ENCODE measurements around the gene TREML4.

The TREML4 gene

GRCh38 chr6:41228096-41228495, at the start of gene TREML4:
Gene TREML4, plus strand, starts transcription at chr6:41228349. Its CDS starts 79 bp downstream, at chr6:41228428.
- in situ Hi-C loops (cut with MboI; ENCODE audit: low sequenced_read_pairs): loop anchor here (10.0 kb wide), 1 partner anchor 87 kb away; no protein-coding TSS in a partner anchor

GRCh38 chr6:41179163-41179562, 49.0 kb upstream of the TREML4 start:
- in situ Hi-C loops (cut with MboI; ENCODE audit: low sequenced_read_pairs): no loop called here

- in situ Hi-C loops (cut with MboI; ENCODE audit: low sequenced_read_pairs): loop anchor here (10.0 kb wide), 1 partner anchor 107 kb away; the partner anchor contains the start of genes NFYA and OARD1
Observed at GRCh38 chr6:41181566-41181965, 46.6 kb upstream of the TREML4 start.

- in situ Hi-C loops (cut with MboI; ENCODE audit: low sequenced_read_pairs): loop anchor here (10.0 kb wide), 1 partner anchor 108 kb away; the partner anchor contains the start of genes NFYA and OARD1
Observed at GRCh38 chr6:41182069-41183034, 45.8 kb upstream of the TREML4 start.

- in situ Hi-C loops (cut with MboI; ENCODE audit: low sequenced_read_pairs): loop anchor here (10.0 kb wide), 1 partner anchor 110 kb away; the partner anchor contains the start of genes NFYA and OARD1
Observed at GRCh38 chr6:41184761-41185160, 43.4 kb upstream of the TREML4 start.

- in situ Hi-C loops (cut with MboI; ENCODE audit: low sequenced_read_pairs): loop anchor here (10.0 kb wide), 1 partner anchor 111 kb away; the partner anchor contains the start of genes NFYA and OARD1
Observed at GRCh38 chr6:41186031-41186562, 42.1 kb upstream of the TREML4 start.

GRCh38 chr6:41187924-41188886, 39.9 kb upstream of the TREML4 start:
- in situ Hi-C loops (cut with MboI; ENCODE audit: low sequenced_read_pairs): loop anchor here (10.0 kb wide), 1 partner anchor 113 kb away; the partner anchor contains the start of genes NFYA and OARD1

GRCh38 chr6:41189046-41189445, 39.1 kb upstream of the TREML4 start:
- in situ Hi-C loops (cut with MboI; ENCODE audit: low sequenced_read_pairs): loop anchor here (10.0 kb wide), 1 partner anchor 114 kb away; the partner anchor contains the start of genes NFYA and OARD1

- in situ Hi-C loops (cut with MboI; ENCODE audit: low sequenced_read_pairs): loop anchor here (10.0 kb wide), 1 partner anchor 115 kb away; the partner anchor contains the start of genes NFYA and OARD1
Observed at GRCh38 chr6:41189967-41190366, 38.2 kb upstream of the TREML4 start.

GRCh38 chr6:41190791-41191190, 37.4 kb upstream of the TREML4 start:
- in situ Hi-C loops (cut with MboI; ENCODE audit: low sequenced_read_pairs): no loop called here

- in situ Hi-C loops (cut with MboI; ENCODE audit: low sequenced_read_pairs): no loop called here
Observed at GRCh38 chr6:41191569-41191968, 36.6 kb upstream of the TREML4 start.

- in situ Hi-C loops (cut with MboI; ENCODE audit: low sequenced_read_pairs): no loop called here
Observed at GRCh38 chr6:41193171-41193734, 34.9 kb upstream of the TREML4 start.

- in situ Hi-C loops (cut with MboI; ENCODE audit: low sequenced_read_pairs): no loop called here
Observed at GRCh38 chr6:41193884-41194283, 34.3 kb upstream of the TREML4 start.

GRCh38 chr6:41194386-41194785, 33.8 kb upstream of the TREML4 start:
- in situ Hi-C loops (cut with MboI; ENCODE audit: low sequenced_read_pairs): no loop called here

GRCh38 chr6:41197234-41197633, 30.9 kb upstream of the TREML4 start:
- in situ Hi-C loops (cut with MboI; ENCODE audit: low sequenced_read_pairs): no loop called here

GRCh38 chr6:41199552-41200246, 28.4 kb upstream of the TREML4 start:
- in situ Hi-C loops (cut with MboI; ENCODE audit: low sequenced_read_pairs): no loop called here

GRCh38 chr6:41200296-41200900, 27.8 kb upstream of the TREML4 start:
- in situ Hi-C loops (cut with MboI; ENCODE audit: low sequenced_read_pairs): no loop called here

GRCh38 chr6:41200901-41201763, 27.0 kb upstream of the TREML4 start, which contains the start of gene TREML2:
Gene TREML2, minus strand, starts transcription at chr6:41201149. Its CDS starts 141 bp downstream, at chr6:41201008.
- in situ Hi-C loops (cut with MboI; ENCODE audit: low sequenced_read_pairs): no loop called here

Data from HL-60/S4 (cell line).